Skeletal muscle cell (primary cell): ENCODE measurements around the gene BCL11A.

ENCODE experiments used
- DNase-seq: peaks from one replicate; pipeline ENCODE4 v3.0.0-alpha.2; 2010; ENCODE audit warnings: low read depth
- H3K4me3 ChIP-seq: 2 replicates; pipeline ENCODE4 v1.5.1; 2011; ENCODE audit warnings: low read depth, mild to moderate bottlenecking, control low read depth, low read length, moderate library complexity

BCL11A gene

DNA sequence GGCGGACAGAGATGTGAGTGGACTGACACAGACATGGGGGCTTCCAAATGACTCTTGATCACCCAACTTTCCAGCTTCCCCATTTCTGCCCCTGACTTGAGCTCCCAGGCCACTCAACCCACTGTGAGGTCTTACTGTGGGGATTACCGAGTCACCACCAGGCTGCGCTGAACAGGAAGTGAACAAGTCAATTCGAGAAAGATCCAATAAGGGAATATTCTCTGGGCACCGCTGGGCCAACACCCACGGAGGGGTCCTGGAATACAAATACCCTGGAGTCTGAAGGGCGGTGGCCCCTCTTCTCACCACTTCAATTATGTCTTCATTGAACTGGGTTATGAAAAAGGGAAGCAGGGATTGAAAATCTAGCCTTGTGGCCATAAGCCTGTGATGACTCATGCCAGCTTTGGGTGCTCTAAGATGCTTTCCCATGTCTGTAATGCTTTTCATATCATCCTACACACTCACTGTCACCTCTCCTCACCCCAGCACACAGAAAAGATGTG is 37.7 kb downstream of the BCL11A start:
- H3K4me3 ChIP-seq, result no peak overlapping the region
- DNase-seq, result peak; percentile 92

DNA sequence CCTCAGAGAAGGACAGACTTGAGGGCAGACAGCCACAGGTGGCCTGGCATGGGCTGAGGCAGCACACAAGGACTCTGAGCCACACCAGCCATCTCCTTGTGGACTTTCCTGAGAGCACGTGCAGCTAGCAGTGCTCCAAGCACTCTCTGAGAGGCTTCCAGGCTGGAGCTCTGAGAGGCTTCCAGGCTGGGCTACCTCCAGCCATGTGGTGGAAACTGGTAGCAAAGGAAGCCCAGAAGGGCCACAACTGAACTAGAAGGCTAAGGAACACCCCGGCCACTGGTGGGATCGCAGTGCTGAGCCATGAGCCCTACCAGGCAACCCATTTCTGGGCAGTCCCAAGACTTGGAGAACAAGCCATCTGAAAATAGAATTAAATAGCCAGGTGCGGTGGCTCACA is 39.5 kb downstream of the BCL11A start:
- DNase-seq, result no peak
- H3K4me3 ChIP-seq, result no peak overlapping the region

DNA sequence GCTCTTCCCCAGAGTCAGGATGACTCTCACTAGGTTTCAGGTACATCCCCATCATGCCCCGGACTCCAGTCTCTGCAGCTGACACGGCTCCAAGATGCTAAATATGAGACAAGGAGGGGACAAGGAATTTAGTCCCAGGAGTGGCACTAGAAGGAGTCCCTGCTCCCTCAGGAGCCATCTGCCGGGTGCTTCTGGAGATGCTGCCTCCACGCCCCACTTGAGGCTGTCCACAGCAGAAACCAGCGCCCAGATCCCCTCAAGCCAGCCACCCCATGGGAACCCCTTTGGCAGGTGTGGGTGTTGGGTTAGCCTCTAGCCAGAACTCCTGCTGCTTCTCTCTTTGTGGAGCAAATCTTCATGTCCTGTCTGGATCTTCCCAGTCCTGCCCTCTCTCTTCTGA is 40.3 kb downstream of the BCL11A start:
- H3K4me3 ChIP-seq, result no peak overlapping the region
- no peak for DNase-seq

DNA sequence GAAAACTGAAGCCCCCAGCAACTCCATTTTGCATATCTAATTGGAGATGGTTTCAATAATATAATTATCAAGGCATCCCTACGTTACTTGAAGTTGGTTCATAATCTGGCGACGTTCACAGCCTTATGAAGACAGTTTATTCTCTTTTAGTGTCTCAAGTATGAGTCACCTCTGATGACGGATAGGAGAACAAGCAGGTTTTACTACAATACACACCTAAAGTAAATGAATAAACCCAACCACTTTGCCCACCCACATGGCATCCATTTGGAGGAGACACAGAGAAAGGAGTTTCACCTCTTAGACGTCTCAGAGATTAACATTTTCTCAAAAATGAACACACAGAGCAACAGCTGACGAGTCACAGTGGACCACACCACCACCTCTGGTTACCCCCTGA is 40.8 kb downstream of the BCL11A start:
- DNase-seq, result no peak
- no peak overlapping the region for H3K4me3 ChIP-seq

DNA sequence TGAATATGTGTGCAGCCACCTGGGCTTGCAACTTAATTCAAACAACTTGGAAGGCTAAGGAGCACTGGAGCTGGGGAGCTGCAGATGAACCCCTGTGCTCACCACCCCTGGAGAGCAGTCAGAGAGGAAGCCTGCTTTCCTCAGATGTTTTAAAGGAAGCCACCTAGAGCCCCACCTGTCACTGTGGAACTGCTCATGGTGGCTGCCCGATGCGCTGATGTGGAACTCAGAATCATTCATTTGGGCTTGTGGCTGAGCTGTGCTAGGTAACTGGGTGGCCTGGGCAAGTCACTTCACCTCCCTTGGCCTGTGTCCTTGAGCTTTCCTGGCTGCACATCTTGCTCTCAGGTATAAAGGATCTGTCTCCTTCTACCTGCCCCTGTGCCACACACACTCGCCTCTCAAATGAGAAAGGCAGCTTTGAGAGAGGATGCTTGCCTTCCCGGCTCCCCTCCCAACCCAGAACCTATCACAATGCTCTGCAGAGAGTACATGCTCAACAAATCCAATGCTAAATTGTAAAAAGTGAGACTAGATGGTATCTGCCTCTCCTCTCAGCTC is 41.3 kb downstream of the BCL11A start:
- H3K4me3 ChIP-seq, result no peak overlapping the region
- DNase-seq, result no peak

DNA sequence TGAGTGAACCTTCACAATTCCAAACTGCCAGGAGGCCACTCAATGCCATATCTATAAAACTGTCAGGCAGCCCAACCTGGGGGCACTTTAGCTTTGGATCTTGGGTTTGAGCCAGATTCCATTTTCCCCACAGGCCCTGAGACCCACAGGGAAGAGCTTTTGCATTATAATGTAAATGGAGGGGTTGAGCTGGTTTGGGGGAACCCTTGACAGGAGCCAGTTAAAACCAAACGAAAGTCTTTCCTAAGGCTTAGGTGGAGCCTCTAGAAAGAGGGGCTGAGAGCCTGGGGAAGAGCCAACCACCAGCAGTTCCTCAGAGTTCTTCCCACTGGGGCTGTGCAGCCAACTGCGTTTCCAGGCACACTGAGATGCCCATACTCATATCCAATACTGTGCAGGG is 42.7 kb downstream of the BCL11A start:
- DNase-seq, result no peak
- H3K4me3 ChIP-seq, result no peak overlapping the region

DNA sequence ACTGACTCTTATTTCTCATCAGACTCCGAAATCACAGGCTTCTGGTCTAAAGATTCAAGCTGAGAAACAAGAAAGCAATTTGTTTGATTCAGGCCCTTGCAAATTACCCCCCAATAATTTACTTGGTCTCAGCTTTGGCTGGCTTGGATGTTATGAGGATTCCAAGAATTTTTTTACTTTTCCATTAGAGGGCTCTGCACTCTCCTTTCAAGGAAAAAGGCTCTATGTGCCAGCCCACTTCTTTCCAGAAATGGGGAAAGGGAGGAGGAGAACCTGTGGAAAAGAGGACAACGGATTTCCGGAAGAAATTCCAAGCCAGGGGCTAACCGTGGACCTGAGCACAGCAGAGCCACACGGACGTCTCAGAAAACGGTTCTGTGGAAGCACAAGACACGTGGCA is 44.4 kb downstream of the BCL11A start:
- H3K4me3 ChIP-seq, result no peak overlapping the region
- no peak for DNase-seq

DNA sequence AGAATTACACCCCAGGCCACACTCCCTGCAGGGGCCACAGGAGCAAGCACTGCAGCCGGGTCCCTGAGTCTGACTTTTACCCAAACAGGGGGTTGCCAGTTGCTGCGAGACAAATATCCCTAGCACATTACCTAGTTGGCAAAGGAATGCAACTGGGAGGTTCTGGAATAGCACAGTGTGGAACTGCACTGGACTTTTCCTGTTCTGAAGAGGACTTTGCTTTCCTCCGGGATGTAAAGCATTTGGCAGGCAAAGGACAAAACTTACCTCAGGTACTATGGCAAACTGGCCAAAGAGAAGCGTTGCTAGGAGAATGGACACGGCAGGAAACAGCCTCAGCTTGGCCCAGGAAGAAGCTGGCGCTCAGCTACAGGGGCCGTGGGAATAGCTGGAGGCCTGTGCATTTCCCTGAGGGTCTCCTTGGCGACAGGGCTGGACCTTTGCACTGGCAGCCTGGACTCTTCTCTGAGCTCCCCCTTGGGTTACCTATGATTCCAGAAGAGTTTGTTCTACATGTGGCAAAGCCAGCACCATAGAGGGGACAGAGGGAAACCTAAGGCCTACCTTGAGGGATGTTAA is 45.0 kb downstream of the BCL11A start:
- DNase-seq, result no peak
- H3K4me3 ChIP-seq, result no peak overlapping the region

DNA sequence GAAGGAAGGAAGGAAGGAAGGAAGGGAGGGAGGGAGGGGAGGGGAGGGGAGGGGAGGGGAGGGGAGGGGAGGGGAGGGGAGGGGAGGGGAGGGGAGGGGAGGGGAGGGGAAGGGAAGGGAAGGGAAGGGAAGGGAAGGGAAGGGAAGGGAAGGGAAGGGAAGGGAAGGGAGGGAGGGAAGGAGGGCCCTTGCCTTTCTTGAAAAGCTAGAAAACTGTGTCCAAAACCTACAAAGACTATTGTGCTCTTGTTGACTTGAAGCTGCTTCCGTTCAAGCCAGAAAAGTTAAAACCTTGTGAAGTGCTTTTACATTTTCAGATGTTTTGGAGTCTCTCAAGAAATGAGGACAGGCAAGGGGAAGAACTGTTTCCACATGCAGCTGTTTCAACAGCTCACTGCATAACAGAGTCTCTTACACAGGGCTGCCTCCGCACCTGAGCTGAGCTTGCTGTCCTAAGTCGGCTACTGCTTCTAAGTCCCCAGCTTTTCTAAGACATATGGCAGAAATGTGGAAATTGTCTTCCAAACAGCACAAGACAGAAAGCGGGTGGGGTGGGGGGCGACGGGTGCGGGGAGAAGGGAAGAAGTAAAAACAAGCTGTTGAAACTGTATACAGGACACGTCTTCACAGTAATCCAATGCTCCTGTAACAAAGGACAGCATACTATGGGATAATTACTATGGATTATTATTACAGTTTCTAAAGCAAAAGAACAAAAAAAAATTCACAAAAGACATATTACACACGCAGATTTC is 46.1 kb downstream of the BCL11A start:
- no peak overlapping the region for H3K4me3 ChIP-seq
- no peak for DNase-seq

DNA sequence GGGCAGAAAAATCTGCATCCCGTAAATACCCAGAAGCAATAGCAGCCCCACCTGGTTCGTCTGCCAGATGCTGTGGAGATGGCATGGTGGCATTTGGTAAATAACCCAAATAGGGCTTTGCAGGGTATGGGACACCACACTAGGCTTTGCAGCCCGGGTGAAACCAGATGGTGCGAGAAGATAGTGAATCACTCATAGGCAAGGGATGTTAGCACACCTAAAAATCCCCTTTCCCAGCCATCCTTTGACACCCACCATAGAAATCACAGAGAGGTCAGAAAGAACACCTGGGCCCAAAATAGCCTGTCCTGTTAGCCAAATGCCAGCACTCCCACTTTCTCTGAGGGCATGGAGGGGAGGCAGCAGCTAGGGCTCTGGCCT is 47.6 kb downstream of the BCL11A start:
- no peak overlapping the region for H3K4me3 ChIP-seq
- no peak for DNase-seq

DNA sequence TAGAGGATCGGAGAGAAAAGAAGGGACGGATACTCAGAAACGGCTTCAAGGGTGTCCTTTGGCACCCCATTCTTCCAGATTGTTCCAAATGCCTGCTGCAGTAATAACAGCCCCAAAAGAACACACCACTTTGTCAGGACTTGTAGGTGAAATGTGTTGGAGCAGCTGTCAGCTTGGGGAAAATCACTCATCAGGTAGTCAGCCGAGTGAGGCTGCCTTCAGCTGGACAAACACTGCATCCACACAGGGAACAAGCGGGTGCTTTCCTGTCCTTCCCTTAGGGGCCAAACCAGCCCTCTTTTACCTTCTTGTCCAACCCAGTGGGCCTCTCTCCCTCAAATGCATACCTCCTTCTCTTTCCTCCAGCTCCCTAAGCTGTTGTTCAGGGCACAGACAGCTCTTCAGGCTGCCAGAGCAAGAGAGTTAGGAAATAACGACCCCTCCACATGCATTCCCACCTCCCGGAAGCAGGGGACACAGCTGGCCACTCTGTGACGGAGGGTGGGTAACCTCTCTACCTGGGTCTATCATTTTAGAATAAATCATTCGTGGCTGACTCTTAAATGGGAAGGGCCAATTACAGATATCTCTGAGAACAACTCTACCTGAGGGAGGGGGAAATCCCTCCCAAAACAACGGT is 48.1 kb downstream of the BCL11A start:
- no peak overlapping the region for H3K4me3 ChIP-seq
- no peak for DNase-seq

DNA sequence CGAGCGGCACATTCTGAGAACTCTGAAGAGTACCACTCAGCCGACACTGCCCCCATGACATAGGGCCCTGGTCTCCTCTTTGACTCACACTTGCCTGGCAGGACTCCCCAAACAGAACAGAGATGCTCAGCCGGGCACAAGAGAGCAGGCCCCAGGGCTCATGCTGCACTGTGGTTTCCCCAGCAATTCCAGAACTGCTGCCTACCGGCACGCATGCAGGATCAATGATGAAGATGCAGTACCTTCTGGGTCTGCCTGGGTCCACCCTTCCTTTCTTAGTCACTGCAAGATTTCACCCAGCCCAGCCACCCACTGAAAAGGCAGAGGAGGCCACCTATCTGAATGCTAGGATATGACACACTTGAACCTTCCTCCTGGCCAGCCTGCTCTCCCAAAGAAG is 49.4 kb downstream of the BCL11A start:
- DNase-seq, result no peak
- no peak overlapping the region for H3K4me3 ChIP-seq

DNA sequence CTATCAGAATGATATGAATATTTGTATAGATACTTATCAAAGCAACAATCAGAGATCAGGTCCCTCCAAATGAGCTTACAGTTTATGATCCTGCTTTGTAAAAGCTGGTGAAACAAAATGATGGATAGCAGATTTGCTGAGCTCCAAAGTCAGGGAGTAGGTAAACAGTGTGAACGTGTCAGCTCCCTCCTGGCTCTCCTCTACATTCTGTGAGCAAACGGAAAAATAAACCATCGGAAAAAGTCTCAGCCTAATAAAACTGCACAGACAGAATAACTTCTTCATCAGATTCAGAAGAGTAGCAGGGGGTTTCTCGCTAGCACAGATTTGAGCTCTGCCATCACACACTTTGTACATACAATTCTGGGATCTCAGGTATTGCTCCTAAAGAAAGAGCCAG is 51.3 kb downstream of the BCL11A start:
- no peak overlapping the region for H3K4me3 ChIP-seq
- no peak for DNase-seq

DNA sequence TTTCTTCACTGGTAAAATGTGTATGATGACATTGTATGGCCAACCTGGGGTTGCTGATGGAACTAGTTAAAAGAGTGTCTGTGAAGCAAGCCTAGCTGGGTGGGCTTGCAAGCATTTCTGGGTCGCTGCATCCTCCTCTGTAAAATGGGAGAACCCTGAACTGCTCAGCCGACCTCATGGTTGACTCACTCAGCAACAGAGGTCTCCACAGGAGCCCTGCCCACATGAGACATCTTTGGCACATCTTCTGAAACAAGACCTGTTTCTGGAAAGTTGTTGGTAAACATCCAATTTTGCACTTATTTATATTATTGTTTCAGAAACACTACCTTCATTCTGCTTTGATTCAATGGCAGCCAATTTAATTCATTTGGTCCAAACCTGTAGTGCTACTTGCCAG is 52.6 kb downstream of the BCL11A start:
- DNase-seq, result no peak

DNA sequence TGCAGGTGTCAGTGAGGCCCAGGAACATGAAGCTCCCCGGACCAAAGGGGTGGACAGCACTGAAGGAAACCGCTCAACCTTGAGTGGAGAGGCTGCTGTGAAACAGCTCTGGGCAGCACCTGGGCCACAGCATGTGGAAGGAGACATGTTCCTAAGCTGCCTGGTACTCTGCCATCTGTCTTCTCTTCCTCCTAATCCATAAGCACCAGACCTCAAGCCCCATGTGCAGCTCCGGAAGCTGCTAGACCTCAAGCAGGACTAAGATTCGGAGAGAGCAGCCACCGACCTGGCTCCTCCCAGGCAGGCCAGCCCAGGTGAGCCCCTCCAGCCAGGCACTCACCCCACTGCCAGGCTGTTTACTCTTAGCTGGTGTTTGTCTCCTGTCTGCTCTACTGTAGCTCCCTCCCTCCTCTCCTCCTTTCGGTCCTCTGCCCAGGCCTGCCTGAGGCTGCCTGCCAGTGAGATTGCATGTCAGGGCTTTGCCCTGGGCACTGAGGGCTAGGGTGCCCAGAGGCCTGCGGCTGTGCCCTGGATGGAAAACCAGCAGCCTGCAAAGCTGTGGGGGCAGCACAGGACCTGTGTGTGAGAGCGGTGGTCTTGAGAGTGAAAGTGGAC is 53.7 kb downstream of the BCL11A start:
- H3K4me3 ChIP-seq, result no peak overlapping the region
- DNase-seq, result no peak

More for the DNA sequence above, 52.6 kb downstream of the BCL11A start:
- H3K4me3 ChIP-seq, result no peak overlapping the region

DNA sequence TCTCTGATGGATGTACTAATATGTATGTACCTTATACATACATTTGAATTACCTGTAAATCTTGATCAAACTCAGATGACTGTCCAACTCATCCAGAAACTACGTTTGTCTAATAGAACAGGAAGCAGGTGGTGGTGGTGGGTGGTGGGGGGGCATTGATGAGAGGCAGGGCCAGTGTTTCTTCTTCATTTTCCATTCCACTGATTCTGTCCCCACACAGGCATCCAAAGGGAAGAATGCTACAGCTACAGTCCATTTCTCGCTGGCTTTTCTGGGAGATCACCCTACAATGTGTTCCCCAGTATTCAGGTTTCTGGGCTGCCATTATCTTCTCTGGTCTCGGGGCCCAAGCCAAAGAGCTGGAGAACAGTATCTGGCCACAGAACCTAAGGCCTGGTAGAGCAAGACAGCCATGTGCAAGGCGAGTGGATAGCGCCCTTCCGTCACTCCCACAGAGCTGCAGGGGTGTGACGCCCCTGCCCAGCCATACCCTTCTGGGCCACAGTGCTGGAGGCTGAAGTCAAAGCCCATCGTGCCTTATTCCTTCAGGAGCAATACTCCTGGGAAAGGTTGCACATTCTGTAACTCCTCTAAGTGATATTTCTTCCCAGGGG is 54.5 kb downstream of the BCL11A start:
- no peak overlapping the region for H3K4me3 ChIP-seq
- DNase-seq, result no peak

DNA sequence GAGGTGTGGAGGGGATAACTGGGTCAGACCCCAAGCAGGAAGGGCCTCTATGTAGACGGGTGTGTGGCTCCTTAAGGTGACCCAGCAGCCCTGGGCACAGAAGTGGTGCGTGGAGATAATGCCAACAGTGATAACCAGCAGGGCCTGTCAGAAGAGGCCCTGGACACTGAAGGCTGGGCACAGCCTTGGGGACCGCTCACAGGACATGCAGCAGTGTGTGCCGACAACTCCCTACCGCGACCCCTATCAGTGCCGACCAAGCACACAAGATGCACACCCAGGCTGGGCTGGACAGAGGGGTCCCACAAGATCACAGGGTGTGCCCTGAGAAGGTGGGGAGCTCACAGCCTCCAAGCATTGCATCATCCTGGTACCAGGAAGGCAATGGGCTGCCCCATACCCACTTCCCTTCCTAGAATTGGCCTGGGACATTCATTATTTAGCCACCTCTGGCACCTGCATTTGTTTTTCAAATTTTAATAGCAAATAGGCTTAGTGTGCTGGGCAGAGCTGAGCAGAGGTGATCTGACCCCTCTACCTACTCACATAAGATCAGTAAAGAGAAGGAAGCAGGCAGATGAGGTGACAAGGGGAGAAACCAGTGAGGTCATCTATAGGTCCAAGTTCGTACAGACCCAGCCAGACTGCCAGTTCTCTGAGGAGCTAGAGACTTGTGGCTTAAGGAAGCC is 55.2 kb downstream of the BCL11A start:
- DNase-seq, result no peak
- no peak overlapping the region for H3K4me3 ChIP-seq

DNA sequence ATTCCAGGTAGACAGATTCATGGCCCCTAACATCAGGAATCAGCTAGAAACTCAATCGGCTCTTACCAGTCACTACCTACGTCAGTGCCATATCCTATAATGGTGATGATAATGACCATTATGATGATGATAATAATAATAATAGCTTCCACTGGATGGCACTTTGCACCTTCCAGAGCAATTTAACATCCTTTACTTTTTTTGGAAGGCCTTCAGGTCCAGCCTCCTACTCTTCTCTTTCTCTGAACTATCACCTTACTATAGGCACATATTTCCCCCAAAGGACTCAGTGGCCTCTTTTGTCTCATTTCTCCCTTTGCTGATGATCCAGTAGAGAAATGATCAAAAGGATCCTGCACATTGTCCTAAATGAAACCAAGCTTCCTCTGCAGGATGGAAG is 56.0 kb downstream of the BCL11A start:
- DNase-seq, result no peak
- H3K4me3 ChIP-seq, result no peak overlapping the region

DNA sequence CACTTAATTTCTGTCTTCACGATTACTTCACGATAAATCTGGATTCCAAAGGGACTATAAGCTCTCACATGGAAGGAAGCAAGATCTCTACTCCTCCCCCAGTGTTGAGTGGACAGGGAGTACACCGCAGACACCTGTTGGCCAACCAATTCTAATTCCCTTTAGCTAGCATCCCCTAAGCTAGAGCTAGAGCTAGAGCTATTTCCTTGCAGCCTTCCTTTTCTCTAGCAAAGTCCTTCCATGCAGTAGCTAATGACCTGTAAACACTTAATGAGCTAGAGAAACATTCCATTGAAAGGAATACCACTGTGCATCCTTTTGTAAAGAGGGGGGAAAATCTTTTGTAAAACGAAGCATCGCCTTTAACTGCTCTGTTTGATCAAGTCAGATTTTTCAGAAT is 56.5 kb downstream of the BCL11A start:
- H3K4me3 ChIP-seq, result no peak overlapping the region
- no peak for DNase-seq
